OCI-LY7 (cell line): ENCODE results near the gene PKD1.

Experiments used
- CTCF ChIP-seq: fragments of 200-600 bp; sonication (generic); conservative IDR thresholded peaks from 2 replicates; pipeline ENCODE4 v1.5.1; 2014; ENCODE audit warnings: mild to moderate bottlenecking, antibody characterized with exemption, low read length, moderate library complexity, mixed read lengths
- EZH2phosphoT487 ChIP-seq: fragments of 200-600 bp; sonication (generic); IDR thresholded peaks from 2 replicates; pipeline ENCODE4 v1.6.1; 2018; ENCODE audit warnings: low read depth, borderline replicate concordance, mild to moderate bottlenecking, mixed run types, antibody characterized with exemption, low read length, moderate library complexity, mixed read lengths

- TF ChIP-seq CTCF (no peak), EZH2phosphoT487 (no peak)
Measured at GRCh38 chr16:2166263-2167067, 30.8 kb upstream of the PKD1 start.
